ENCODE measurements around the gene ATE1. TPM values are rescaled to one million over a fixed set of nuclear protein-coding genes. Genes with fewer than 3 reads are reported as not detected.
"Not testable (repeated sequence)": the region's sequence is repeated elsewhere in the genome, so short reads cannot be mapped to it uniquely, and the experiment has no call there.

ATE1 gene
- total RNA-seq, 2 donors from 2014 or later = 25.5 to 26.6 TPM

GRCh38 chr10:121926157-121926556, 1.7 kb downstream of the ATE1 start:
- peak overlapping the region in 1 of 2 donors; percentile 29 for H3K4me3 Mint-ChIP-seq
- no peaks in the 10 kb centered on the region for H3K27me3 Mint-ChIP-seq (ENCODE audit: low read depth)

GRCh38 chr10:121921238-121921931, 6.4 kb downstream of the ATE1 start:
- Mint-ChIP-seq H3K4me3 (no peak overlapping the region), H3K27me3 (ENCODE audit: low read depth) (no peaks in the 10 kb centered on the region), H3K4me1 (ENCODE audit: low read depth) (peaks cover 15% of the 10 kb centered on the region), H3K9me3 (no peaks in the 10 kb centered on the region), H3K36me3 (ENCODE audit: insufficient read depth in 2 of 2) (peaks cover 0 to 14% of the 10 kb centered on the region in 2 donors), H3K27ac (no peak overlapping the region)
- DNase-seq = no peak
- no peak for ATAC-seq (replicated peaks in 1 of 2)

More at GRCh38 chr10:121926157-121926556, 1.7 kb downstream of the ATE1 start:
- DNase-seq (no peak), ATAC-seq (replicated peaks in 1 of 2) (no peak)
- Mint-ChIP-seq H3K4me1 (ENCODE audit: low read depth) (peaks cover 23% of the 10 kb centered on the region), H3K36me3 (ENCODE audit: insufficient read depth in 2 of 2) (peaks cover 2 to 10% of the 10 kb centered on the region in 2 donors), H3K9me3 (no peaks in the 10 kb centered on the region), H3K27ac (no peak overlapping the region)

- no peaks in the 10 kb centered on the region for H3K27me3 Mint-ChIP-seq (ENCODE audit: low read depth)
- ATAC-seq (replicated peaks in 1 of 2) (no peak), DNase-seq (no peak)
- H3K27ac Mint-ChIP-seq = no peak overlapping the region
- H3K36me3 Mint-ChIP-seq (ENCODE audit: insufficient read depth in 2 of 2) = peaks cover 0 to 18% of the 10 kb centered on the region in 2 donors
- no peaks in the 10 kb centered on the region for H3K9me3 Mint-ChIP-seq
- peaks cover 9% of the 10 kb centered on the region for H3K4me1 Mint-ChIP-seq (ENCODE audit: low read depth)
- no peak overlapping the region for H3K4me3 Mint-ChIP-seq
Observed at GRCh38 chr10:121919666-121920065, 8.2 kb downstream of the ATE1 start.

- ATAC-seq (replicated peaks in 1 of 2); H3K27ac Mint-ChIP-seq; H3K27me3 Mint-ChIP-seq (ENCODE audit: low read depth); H3K4me3 Mint-ChIP-seq; H3K9me3 Mint-ChIP-seq; DNase-seq: not testable (repeated sequence)
- H3K4me1 Mint-ChIP-seq (ENCODE audit: low read depth) = peaks cover 11% of the 10 kb centered on the region
- H3K36me3 Mint-ChIP-seq (ENCODE audit: insufficient read depth in 2 of 2) = peaks cover 0 to 19% of the 10 kb centered on the region in 2 donors
Observed at GRCh38 chr10:121918800-121919199, 9.0 kb downstream of the ATE1 start.

GRCh38 chr10:121914661-121915060, 13.2 kb downstream of the ATE1 start:
- H3K36me3 Mint-ChIP-seq (ENCODE audit: insufficient read depth in 2 of 2) = peaks cover 0 to 9% of the 10 kb centered on the region in 2 donors
- H3K27me3 Mint-ChIP-seq (ENCODE audit: low read depth) = no peaks in the 10 kb centered on the region
- no peaks in the 10 kb centered on the region for H3K9me3 Mint-ChIP-seq
- DNase-seq = no peak
- peak overlapping the region; percentile 6 for H3K27ac Mint-ChIP-seq
- ATAC-seq (replicated peaks in 1 of 2) = no peak
- no peak overlapping the region for H3K4me3 Mint-ChIP-seq
- H3K4me1 Mint-ChIP-seq (ENCODE audit: low read depth) = peaks cover 16% of the 10 kb centered on the region

- peaks cover 4 to 6% of the 10 kb centered on the region in 2 donors for H3K36me3 Mint-ChIP-seq (ENCODE audit: insufficient read depth in 2 of 2)
- ATAC-seq (replicated peaks in 1 of 2) = peak; percentile 24 to 38
- H3K27me3 Mint-ChIP-seq (ENCODE audit: low read depth) = no peaks in the 10 kb centered on the region
- no peaks in the 10 kb centered on the region for H3K9me3 Mint-ChIP-seq
- H3K27ac Mint-ChIP-seq = no peak overlapping the region
- no peak overlapping the region for H3K4me3 Mint-ChIP-seq
- DNase-seq = no peak
- H3K4me1 Mint-ChIP-seq (ENCODE audit: low read depth) = peaks cover 10% of the 10 kb centered on the region
Observed at GRCh38 chr10:121911421-121911697, 16.5 kb downstream of the ATE1 start.

GRCh38 chr10:121910673-121911420, 17.0 kb downstream of the ATE1 start:
- peak overlapping the region in 1 of 2 donors; percentile 61 for H3K4me3 Mint-ChIP-seq
- no peaks in the 10 kb centered on the region for H3K27me3 Mint-ChIP-seq (ENCODE audit: low read depth)
- peak in 1 of 2 donors; percentile 5 for DNase-seq
- peak overlapping the region; percentile 76 for H3K27ac Mint-ChIP-seq
- peaks cover 10% of the 10 kb centered on the region for H3K4me1 Mint-ChIP-seq (ENCODE audit: low read depth)
- H3K36me3 Mint-ChIP-seq (ENCODE audit: insufficient read depth in 2 of 2) = peaks cover 4 to 6% of the 10 kb centered on the region in 2 donors
- no peaks in the 10 kb centered on the region for H3K9me3 Mint-ChIP-seq
- ATAC-seq (replicated peaks in 1 of 2) = peak in 1 of 2 donors; percentile 60

GRCh38 chr10:121904888-121905287, 22.9 kb downstream of the ATE1 start:
- Mint-ChIP-seq H3K4me1 (ENCODE audit: low read depth) (no peaks in the 10 kb centered on the region), H3K4me3 (no peak overlapping the region), H3K27ac (no peak overlapping the region), H3K36me3 (ENCODE audit: insufficient read depth in 2 of 2) (peaks cover 0 to 4% of the 10 kb centered on the region in 2 donors), H3K9me3 (no peaks in the 10 kb centered on the region), H3K27me3 (ENCODE audit: low read depth) (no peaks in the 10 kb centered on the region)
- DNase-seq (no peak), ATAC-seq (replicated peaks in 1 of 2) (no peak)

- peak overlapping the region; percentile 73 for H3K27ac Mint-ChIP-seq
- H3K9me3 Mint-ChIP-seq = no peaks in the 10 kb centered on the region
- H3K4me1 Mint-ChIP-seq (ENCODE audit: low read depth) = no peaks in the 10 kb centered on the region
- H3K4me3 Mint-ChIP-seq = peak overlapping the region in 1 of 2 donors; percentile 31
- H3K27me3 Mint-ChIP-seq (ENCODE audit: low read depth) = no peaks in the 10 kb centered on the region
- peak in 1 of 2 donors; percentile 19 for DNase-seq
- peaks cover 0 to 2% of the 10 kb centered on the region in 2 donors for H3K36me3 Mint-ChIP-seq (ENCODE audit: insufficient read depth in 2 of 2)
- ATAC-seq (replicated peaks in 1 of 2) = peak; percentile 44 to 50
Observed at GRCh38 chr10:121900443-121901174, 27.2 kb downstream of the ATE1 start.

- Mint-ChIP-seq H3K27ac (no peak overlapping the region), H3K4me3 (no peak overlapping the region), H3K27me3 (ENCODE audit: low read depth) (no peaks in the 10 kb centered on the region), H3K4me1 (ENCODE audit: low read depth) (no peaks in the 10 kb centered on the region), H3K9me3 (no peaks in the 10 kb centered on the region), H3K36me3 (ENCODE audit: insufficient read depth in 2 of 2) (peaks cover 0 to 2% of the 10 kb centered on the region in 2 donors)
- DNase-seq (no peak), ATAC-seq (replicated peaks in 1 of 2) (no peak)
Observed at GRCh38 chr10:121899727-121900126, 28.1 kb downstream of the ATE1 start.

- Mint-ChIP-seq H3K4me3 (no peak overlapping the region), H3K27me3 (ENCODE audit: low read depth) (no peaks in the 10 kb centered on the region), H3K36me3 (ENCODE audit: insufficient read depth in 2 of 2) (peaks cover 0 to 2% of the 10 kb centered on the region in 2 donors), H3K9me3 (no peaks in the 10 kb centered on the region), H3K27ac (no peak overlapping the region), H3K4me1 (ENCODE audit: low read depth) (no peaks in the 10 kb centered on the region)
- DNase-seq (no peak), ATAC-seq (replicated peaks in 1 of 2) (no peak)
Observed at GRCh38 chr10:121891103-121891502, 36.7 kb downstream of the ATE1 start.

GRCh38 chr10:121889212-121889611, 38.6 kb downstream of the ATE1 start:
- H3K4me3 Mint-ChIP-seq = no peak overlapping the region
- no peaks in the 10 kb centered on the region for H3K27me3 Mint-ChIP-seq (ENCODE audit: low read depth)
- H3K27ac Mint-ChIP-seq = no peak overlapping the region
- no peak for ATAC-seq (replicated peaks in 1 of 2)
- no peaks in the 10 kb centered on the region for H3K4me1 Mint-ChIP-seq (ENCODE audit: low read depth)
- H3K36me3 Mint-ChIP-seq (ENCODE audit: insufficient read depth in 2 of 2) = peaks cover 0 to under 1% of the 10 kb centered on the region in 2 donors
- H3K9me3 Mint-ChIP-seq = no peaks in the 10 kb centered on the region
- DNase-seq = no peak

- no peaks in the 10 kb centered on the region for H3K4me1 Mint-ChIP-seq (ENCODE audit: low read depth)
- no peaks in the 10 kb centered on the region for H3K36me3 Mint-ChIP-seq (ENCODE audit: insufficient read depth in 2 of 2)
- H3K4me3 Mint-ChIP-seq = no peak overlapping the region
- DNase-seq (peak; percentile 50 to 51), ATAC-seq (replicated peaks in 1 of 2) (peak; percentile 63 to 75)
- H3K27ac Mint-ChIP-seq = no peak overlapping the region
- no peaks in the 10 kb centered on the region for H3K9me3 Mint-ChIP-seq
- H3K27me3 Mint-ChIP-seq (ENCODE audit: low read depth) = no peaks in the 10 kb centered on the region
Observed at GRCh38 chr10:121886997-121887622, 40.7 kb downstream of the ATE1 start.

Data from activated T-cell treated with anti-CD3 and anti-CD28 coated beads, Interleukin-2, amount 50 U/mL, for 72 hours (primary cell).